ENCODE results near the gene MRPS9. TPM values are rescaled to one million over a fixed set of nuclear protein-coding genes. Genes with fewer than 3 reads are reported as not detected.

Gene MRPS9
- total and polyA plus RNA-seq, 9 of the 15 experiments (the other 6 are each of a cell fraction or from before 2014, with no cell fraction given), result 46.2 to 143 (median 65.6) TPM

DNA sequence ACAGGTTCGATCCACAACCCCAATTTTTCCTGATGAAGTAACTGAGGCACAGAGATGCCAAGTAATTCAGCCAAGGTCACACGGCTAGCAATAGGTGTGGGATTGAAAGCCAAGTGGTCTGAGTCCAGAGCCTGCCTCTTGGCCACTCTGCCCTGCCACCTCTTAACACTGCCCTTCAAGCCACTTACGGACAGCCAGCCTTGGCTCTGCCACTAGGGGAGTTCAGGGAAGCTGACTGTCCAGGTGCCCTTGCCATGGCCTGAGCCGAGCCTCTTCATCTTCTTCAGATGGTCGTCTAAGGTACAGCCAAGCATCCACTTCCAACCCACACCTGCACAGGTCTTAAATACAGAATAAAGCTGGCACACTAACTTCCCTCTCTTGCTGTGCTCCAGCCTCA is 104.4 kb downstream of the MRPS9 start:
- H3K4me1 ChIP-seq (replicated peaks in 1 of 2; ENCODE audit: control insufficient read depth in 2 of 2, insufficient read depth in 2 of 2, low read length in 2 of 2), result peaks cover 0 to 6% of the 10 kb centered on the region in 2 experiments; a peak in 1 of 5 replicates
- no peak overlapping the region for H2AFZ ChIP-seq (ENCODE audit: low read depth, low read length)
- no peak overlapping the region for H3K9ac ChIP-seq (ENCODE audit: insufficient read depth in 1 of 2, low read depth in 2 of 2, low read length in 2 of 2)
- ATAC-seq, result no peak
- CTCF ChIA-PET (ENCODE audit: low intra/inter-chr PET ratio), result no interaction called here
- no peak overlapping the region for H3K27ac ChIP-seq (ENCODE audit: extremely low read depth, low read depth, low read length)
- no peaks in the 10 kb centered on the region for H3K36me3 ChIP-seq (ENCODE audit: control insufficient read depth, insufficient read depth, low read length)
- 0% methylated on average over 5 of the region's 5 CpGs for WGBS (ENCODE audit: insufficient coverage, low coverage, missing lambda C conversion rate)
- H3K9me1 ChIP-seq (ENCODE audit: control insufficient read depth, insufficient read depth, low read length), result peaks cover 3% of the 10 kb centered on the region
- DNase-seq (ENCODE audit: extremely low read depth in 1 of 4, low spot score in 3 of 4), result no peak
- no peak overlapping the region for H3K4me3 ChIP-seq
- POLR2A ChIA-PET, result no interaction called here
- TF ChIP-seq DACH1 (IDR thresholded peaks at IDR 0.05; ENCODE audit: partially characterized antibody) (no peak), ZZZ3 (IDR thresholded peaks at IDR 0.05) (no peak), ZNF263 (CRISPR knock-in tag; IDR thresholded peaks at IDR 0.05; ENCODE audit: borderline replicate concordance) (no peak), POLR2A (conservative IDR thresholded peaks at IDR 0.05) (no peak), ZNF583 (CRISPR knock-in tag; IDR thresholded peaks at IDR 0.05) (no peak), TCF3 (CRISPR knock-in tag; IDR thresholded peaks at IDR 0.05) (no peak), RAD21 (CRISPR knock-in tag; conservative IDR thresholded peaks at IDR 0.05 in 1 of 2, IDR thresholded peaks at IDR 0.05 in 1 of 2) (no peak), BCLAF1 (IDR thresholded peaks at IDR 0.05; ENCODE audit: borderline replicate concordance in 1 of 2, control insufficient read depth in 1 of 2, low read depth in 2 of 2, low read length in 1 of 2) (no peak), MEF2D (tag; conservative IDR thresholded peaks at IDR 0.05; ENCODE audit: low read depth) (no peak), RCOR1 (IDR thresholded peaks at IDR 0.05; ENCODE audit: borderline replicate concordance in 1 of 2, low read depth in 2 of 2, low read length in 2 of 2) (no peak)
- TF ChIP-seq, protein P1, sequence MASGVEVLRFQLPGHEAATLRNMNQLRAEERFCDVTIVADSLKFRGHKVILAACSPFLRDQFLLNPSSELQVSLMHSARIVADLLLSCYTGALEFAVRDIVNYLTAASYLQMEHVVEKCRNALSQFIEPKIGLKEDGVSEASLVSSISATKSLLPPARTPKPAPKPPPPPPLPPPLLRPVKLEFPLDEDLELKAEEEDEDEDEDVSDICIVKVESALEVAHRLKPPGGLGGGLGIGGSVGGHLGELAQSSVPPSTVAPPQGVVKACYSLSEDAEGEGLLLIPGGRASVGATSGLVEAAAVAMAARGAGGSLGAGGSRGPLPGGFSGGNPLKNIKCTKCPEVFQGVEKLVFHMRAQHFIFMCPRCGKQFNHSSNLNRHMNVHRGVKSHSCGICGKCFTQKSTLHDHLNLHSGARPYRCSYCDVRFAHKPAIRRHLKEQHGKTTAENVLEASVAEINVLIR (CRISPR knock-in tag; IDR thresholded peaks at IDR 0.05), result no peak
- TF ChIP-seq, protein P2, sequence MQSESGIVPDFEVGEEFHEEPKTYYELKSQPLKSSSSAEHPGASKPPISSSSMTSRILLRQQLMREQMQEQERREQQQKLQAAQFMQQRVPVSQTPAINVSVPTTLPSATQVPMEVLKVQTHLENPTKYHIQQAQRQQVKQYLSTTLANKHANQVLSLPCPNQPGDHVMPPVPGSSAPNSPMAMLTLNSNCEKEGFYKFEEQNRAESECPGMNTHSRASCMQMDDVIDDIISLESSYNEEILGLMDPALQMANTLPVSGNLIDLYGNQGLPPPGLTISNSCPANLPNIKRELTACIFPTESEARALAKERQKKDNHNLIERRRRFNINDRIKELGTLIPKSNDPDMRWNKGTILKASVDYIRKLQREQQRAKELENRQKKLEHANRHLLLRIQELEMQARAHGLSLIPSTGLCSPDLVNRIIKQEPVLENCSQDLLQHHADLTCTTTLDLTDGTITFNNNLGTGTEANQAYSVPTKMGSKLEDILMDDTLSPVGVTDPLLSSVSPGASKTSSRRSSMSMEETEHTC (IDR thresholded peaks at IDR 0.05), result no peak
- TF ChIP-seq, protein P3, sequence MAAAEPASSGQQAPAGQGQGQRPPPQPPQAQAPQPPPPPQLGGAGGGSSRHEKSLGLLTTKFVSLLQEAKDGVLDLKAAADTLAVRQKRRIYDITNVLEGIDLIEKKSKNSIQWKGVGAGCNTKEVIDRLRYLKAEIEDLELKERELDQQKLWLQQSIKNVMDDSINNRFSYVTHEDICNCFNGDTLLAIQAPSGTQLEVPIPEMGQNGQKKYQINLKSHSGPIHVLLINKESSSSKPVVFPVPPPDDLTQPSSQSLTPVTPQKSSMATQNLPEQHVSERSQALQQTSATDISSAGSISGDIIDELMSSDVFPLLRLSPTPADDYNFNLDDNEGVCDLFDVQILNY (CRISPR knock-in tag; IDR thresholded peaks at IDR 0.05), result no peak
- TF ChIP-seq, protein P4, sequence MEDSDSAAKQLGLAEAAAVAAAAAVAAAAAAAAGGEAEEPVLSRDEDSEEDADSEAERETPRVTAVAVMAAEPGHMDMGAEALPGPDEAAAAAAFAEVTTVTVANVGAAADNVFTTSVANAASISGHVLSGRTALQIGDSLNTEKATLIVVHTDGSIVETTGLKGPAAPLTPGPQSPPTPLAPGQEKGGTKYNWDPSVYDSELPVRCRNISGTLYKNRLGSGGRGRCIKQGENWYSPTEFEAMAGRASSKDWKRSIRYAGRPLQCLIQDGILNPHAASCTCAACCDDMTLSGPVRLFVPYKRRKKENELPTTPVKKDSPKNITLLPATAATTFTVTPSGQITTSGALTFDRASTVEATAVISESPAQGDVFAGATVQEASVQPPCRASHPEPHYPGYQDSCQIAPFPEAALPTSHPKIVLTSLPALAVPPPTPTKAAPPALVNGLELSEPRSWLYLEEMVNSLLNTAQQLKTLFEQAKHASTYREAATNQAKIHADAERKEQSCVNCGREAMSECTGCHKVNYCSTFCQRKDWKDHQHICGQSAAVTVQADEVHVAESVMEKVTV (CRISPR knock-in tag; IDR thresholded peaks at IDR 0.05), result no peak
- H3K4me2 ChIP-seq (ENCODE audit: insufficient read depth, low read length), result no peak overlapping the region
- peaks cover 30 to 39% of the 10 kb centered on the region in 2 experiments; a peak in 4 of 5 replicates for H3K27me3 ChIP-seq (ENCODE audit: control insufficient read depth in 2 of 2, insufficient read depth in 2 of 2, low read length in 2 of 2)
- BruUV-seq (replicated peaks), result no TSS peak
- no peak for FAIRE-seq
- H4K20me1 ChIP-seq (replicated peaks; ENCODE audit: control insufficient read depth, insufficient read depth, low read length), result no peaks in the 10 kb centered on the region
- in situ Hi-C loops (cut with MboI) (no loop called here), intact Hi-C loops (cut with micrococcal nuclease) (no loop called here)
- no peaks in the 10 kb centered on the region for H3K79me2 ChIP-seq (ENCODE audit: control insufficient read depth, insufficient read depth, low read length)
- no peaks in the 10 kb centered on the region for H3K9me3 ChIP-seq (replicated peaks; ENCODE audit: control insufficient read depth, insufficient read depth, low read depth, low read length)

Data from K562 (cell line).